HL-60 (cell line): Measurements from ENCODE around the gene ZNF385A.

Experiments
- CTCF ChIP-seq: IDR thresholded peaks from one replicate; pipeline ENCODE4 v1.5.1; 2011; ENCODE audit warnings: low read length, control low read depth, inconsistent platforms; ENCODE audit not compliant: insufficient read depth
- POLR2AphosphoS5 ChIP-seq: IDR thresholded peaks from 2 replicates; pipeline ENCODE4 v1.6.1; 2012; ENCODE audit warnings: low read depth

GRCh38 chr12:54416687-54417603 is 32.4 kb upstream of the ZNF385A start:
- TF ChIP-seq POLR2AphosphoS5 (peak; percentile 41), CTCF (no peak)
